K562 (cell line): ENCODE data around the gene ZNF48. TPM values are rescaled to one million over a fixed set of nuclear protein-coding genes. Genes with fewer than 3 reads are reported as not detected.

ENCODE experiments used
- ATAC-seq: fragments of 200-7000 bp; cut with Tn5 transposase; 3 replicates; pipeline ENCODE4 v1.9.1; 2020; ENCODE audit warnings: moderate library complexity
- BruUV-seq: library from RNA; stranded (reverse); fragments of 400-500 nt; replicated peaks from 2 replicates; lab custom pipeline; 2021; lab: Mats Ljungman, UMichigan
- CTCF ChIA-PET: fragments of 300-600 bp; formaldehyde crosslinking; extraction: SDS; loops from one replicate; lab custom pipeline; 2021; ENCODE audit warnings: low intra/inter-chr PET ratio; lab: Yijun Ruan, JAX
- POLR2A ChIA-PET: fragments of 300-600, 350-650 bp; sonication (Branson Sonifier 250); formaldehyde crosslinking; extraction: SDS; loops from one replicate; lab custom pipeline; 2021; ENCODE audit warnings: antibody characterized with exemption, inconsistent platforms; lab: Yijun Ruan, JAX
- DNase-seq, 4 experiments: peaks; one replicate each; pipeline versions ENCODE4 v3.0.0 to v3.0.0-alpha.2; 2011 to 2018; ENCODE audit warnings: low spot score in 3 of 4, mixed read lengths in 3 of 4; ENCODE audit errors: extremely low read depth in 1 of 4
- FAIRE-seq: peaks from 2 replicates; lab custom pipeline; 2011; peaks lifted over from hg19 to GRCh38; lab: Jason Lieb, UNC
- H2AFZ ChIP-seq: 2 replicates; pipeline ENCODE4 v1.6.0; 2011; ENCODE audit warnings: low read depth, low read length, control low read depth, inconsistent platforms
- H3K27ac ChIP-seq: fragments of 200-600 bp; 3 replicates; pipeline ENCODE4 v1.8.0; 2011; ENCODE audit warnings: low read depth, mild to moderate bottlenecking, control low read depth, inconsistent platforms, low read length, moderate library complexity, mixed read lengths; ENCODE audit errors: extremely low read depth
- H3K27me3 ChIP-seq, 2 experiments: fragments of 300-600 bp in 1 of 2; 2 replicates in 1 of 2; 3 replicates in 1 of 2; pipeline versions ENCODE4 v1.6.0 to v1.8.0; 2011; ENCODE audit warnings: inconsistent platforms in 2 of 2, low read length in 2 of 2, mild to moderate bottlenecking in 1 of 2, mixed read lengths in 1 of 2, moderate library complexity in 1 of 2; ENCODE audit not compliant: control insufficient read depth in 2 of 2, insufficient read depth in 2 of 2
- H3K36me3 ChIP-seq: fragments of 300-600 bp; 3 replicates; pipeline ENCODE4 v1.8.0; 2011; ENCODE audit warnings: mild to moderate bottlenecking, low read length, inconsistent platforms; ENCODE audit not compliant: control insufficient read depth, insufficient read depth
- H3K4me1 ChIP-seq, 2 experiments: fragments of 200-600 bp in 1 of 2; replicated peaks in 1 of 2; 2 replicates in 1 of 2; 3 replicates in 1 of 2; pipeline versions ENCODE4 v1.5.1 to v1.8.0; 2011; ENCODE audit warnings: inconsistent platforms in 2 of 2, low read length in 2 of 2, mild to moderate bottlenecking in 1 of 2, mixed read lengths in 1 of 2, moderate library complexity in 1 of 2; ENCODE audit not compliant: control insufficient read depth in 2 of 2, insufficient read depth in 2 of 2
- H3K4me2 ChIP-seq: 2 replicates; pipeline ENCODE4 v1.6.1; 2011; ENCODE audit warnings: low read length, control low read depth, inconsistent platforms, mixed read lengths; ENCODE audit not compliant: insufficient read depth
- H3K4me3 ChIP-seq: fragments of 200-600 bp; sonication (generic), shearing (Covaris generic); 2 replicates; pipeline ENCODE4 v1.5.1; 2016; ENCODE audit warnings: control low read depth, inconsistent platforms
- H3K79me2 ChIP-seq: fragments of 200-600 bp; 3 replicates; pipeline ENCODE4 v1.8.0; 2011; ENCODE audit warnings: low read length, inconsistent platforms; ENCODE audit not compliant: control insufficient read depth, insufficient read depth
- H3K9ac ChIP-seq, 2 experiments: 2 replicates each; pipeline versions ENCODE4 v1.6.0 to v1.6.1; 2011; ENCODE audit warnings: low read depth in 2 of 2, low read length in 2 of 2, control low read depth in 1 of 2, inconsistent platforms in 1 of 2, mild to moderate bottlenecking in 1 of 2, mixed read lengths in 1 of 2; ENCODE audit not compliant: insufficient read depth in 1 of 2
- H3K9me1 ChIP-seq: one replicate; pipeline ENCODE4 v1.6.0; 2011; ENCODE audit warnings: inconsistent platforms, mild to moderate bottlenecking, low read length, moderate library complexity; ENCODE audit not compliant: control insufficient read depth, insufficient read depth
- H3K9me3 ChIP-seq: replicated peaks from 2 replicates; pipeline ENCODE4 v1.5.1; 2011; ENCODE audit warnings: low read depth, low read length, inconsistent platforms; ENCODE audit not compliant: control insufficient read depth, insufficient read depth
- H4K20me1 ChIP-seq: replicated peaks from 2 replicates; pipeline ENCODE4 v1.6.1; 2011; ENCODE audit warnings: low read length, inconsistent platforms, mixed read lengths; ENCODE audit not compliant: control insufficient read depth, insufficient read depth
- BRF1 ChIP-seq: IDR thresholded peaks from 3 replicates; pipeline ENCODE4 v1.6.1; 2011; ENCODE audit warnings: borderline replicate concordance, mild to moderate bottlenecking; ENCODE audit not compliant: insufficient read length; ENCODE audit errors: extremely low read depth
- EHMT2 ChIP-seq: fragments of 450-650 bp; IDR thresholded peaks from 2 replicates; pipeline ENCODE4 v1.6.1; 2018; ENCODE audit warnings: antibody characterized with exemption
- ETS2 ChIP-seq: IDR thresholded peaks from 2 replicates; pipeline ENCODE4 v1.6.1; 2016; ENCODE audit warnings: borderline replicate concordance, missing genetic modification characterization, mild to moderate bottlenecking, moderate library complexity, missing compliant biosample characterization; ENCODE audit not compliant: poor library complexity, severe bottlenecking
- FOXJ3 ChIP-seq: sonication (generic); formaldehyde crosslinking; IDR thresholded peaks from 2 replicates; pipeline ENCODE4 v1.4.0; 2020; ENCODE audit warnings: mild to moderate bottlenecking, missing genetic modification reagents
- ILK ChIP-seq: fragments of 450-650 bp; IDR thresholded peaks from 2 replicates; pipeline ENCODE4 v1.6.1; 2016; ENCODE audit warnings: missing genetic modification characterization, low read depth, mild to moderate bottlenecking, missing compliant biosample characterization, moderate library complexity, borderline replicate concordance
- KDM1A ChIP-seq, 2 experiments: fragments of 450-650 bp; IDR thresholded peaks; 2 replicates each; pipeline ENCODE4 v1.6.1; 2016; ENCODE audit warnings: mild to moderate bottlenecking in 2 of 2
- MEF2D ChIP-seq: conservative IDR thresholded peaks from 2 replicates; pipeline ENCODE4 v1.6.1; 2016; ENCODE audit warnings: low read depth, missing genetic modification characterization, missing compliant biosample characterization
- MEIS2 ChIP-seq: fragments of 450-650 bp; IDR thresholded peaks from 2 replicates; pipeline ENCODE4 v1.6.1; 2014; ENCODE audit warnings: mild to moderate bottlenecking; ENCODE audit not compliant: partially characterized antibody
- NRF1 ChIP-seq, 2 experiments: fragments of 450-650 bp; IDR thresholded peaks in 1 of 2; conservative IDR thresholded peaks in 1 of 2; 2 replicates each; pipeline ENCODE4 v1.6.1; 2014; ENCODE audit warnings: mild to moderate bottlenecking in 2 of 2
- POLR2G ChIP-seq: fragments of 200-400 bp; formaldehyde crosslinking; IDR thresholded peaks from 2 replicates; pipeline ENCODE4 v1.6.1; 2017; ENCODE audit warnings: low read depth, mild to moderate bottlenecking, antibody characterized with exemption, low read length, moderate library complexity
- TCFL5 ChIP-seq: fragments of 250-450 bp; sonication (Bioruptor Pico); conservative IDR thresholded peaks from 2 replicates; pipeline ENCODE4 v1.6.1; 2021; ENCODE audit warnings: mild to moderate bottlenecking, moderate library complexity, matching md5 sums
- YBX1 ChIP-seq: fragments of 450-650 bp; IDR thresholded peaks from 2 replicates; pipeline ENCODE4 v1.7.1; 2016; ENCODE audit warnings: mild to moderate bottlenecking
- ZBTB1 ChIP-seq: sonication (generic); formaldehyde crosslinking; IDR thresholded peaks from 2 replicates; pipeline ENCODE4 v1.8.1; 2023; ENCODE audit warnings: missing genetic modification reagents, low read depth, mild to moderate bottlenecking, borderline replicate concordance
- ZC3H4 ChIP-seq: sonication (generic); formaldehyde crosslinking; IDR thresholded peaks from 2 replicates; pipeline ENCODE4 v1.9.0; 2021; ENCODE audit warnings: missing genetic modification reagents, borderline replicate concordance
- WGBS: fragments of 100-300 bp; shearing (Covaris generic); methylation state at CpG from one replicate; pipeline ENCODE4 v1.1.6; 2016; ENCODE audit warnings: low coverage, mixed read lengths; ENCODE audit not compliant: insufficient coverage; ENCODE audit errors: missing lambda C conversion rate; 5-methylcytosine and 5-hydroxymethylcytosine counted together
- in situ Hi-C: fragments of 300-500 bp; cut with MboI; formaldehyde crosslinking; loops from 4 replicates; pipeline ENCODE4 v1.15.0; 2018; ENCODE audit warnings: inconsistent platforms, mixed read lengths
- intact Hi-C: fragments of 100-400 bp; cut with micrococcal nuclease; formaldehyde crosslinking; loops from 2 replicates; pipeline ENCODE4 v1.14.2; 2022
- polyA plus RNA-seq, 8 experiments: library from polyadenylated mRNA; depleted of rRNA in 4 of 8; stranded (reverse) in 5 of 8; unstranded in 3 of 8; fragments of >200 nt; fragmentation: Nextera tagmentation in 2 of 8; fragmentation: Illumina TruSeq in 1 of 8; extraction: Ambion mirVana in 2 of 8; extraction: Trizol in 1 of 8; gene quantifications; 2 replicates each; pipeline versions ENCODE4 v1.2.1 to v1.2.3, GENCODE V29; 2011 to 2014; ENCODE audit warnings: inconsistent platforms in 1 of 8, missing spikeins in 1 of 8
- total RNA-seq, 7 experiments: library from RNA; depleted of rRNA in 6 of 7; stranded (reverse); fragments of >200 nt in 6 of 7; fragmentation: Illumina TruSeq in 2 of 7; extraction: Trizol in 2 of 7; gene quantifications; 2 replicates each; pipeline versions ENCODE4 v1.2.1 to v1.2.3, GENCODE V29; 2011 to 2021; ENCODE audit warnings: low replicate concordance in 1 of 7
- TF ChIP-seq, protein P1 (sequence below): fragments of 250-450 bp; sonication (Bioruptor Pico); IDR thresholded peaks from 2 replicates; pipeline ENCODE4 v1.8.0; 2022; ENCODE audit warnings: inconsistent platforms
- TF ChIP-seq, protein P2 (sequence below): IDR thresholded peaks from 2 replicates; pipeline ENCODE4 v1.6.1; 2016; ENCODE audit warnings: missing genetic modification characterization, missing compliant biosample characterization

The ZNF48 gene
- total and polyA plus RNA-seq, 9 of the 15 experiments (the other 6 are each of a cell fraction or from before 2014, with no cell fraction given): 0.38 to 11.6 (median 4.7) TPM

DNA sequence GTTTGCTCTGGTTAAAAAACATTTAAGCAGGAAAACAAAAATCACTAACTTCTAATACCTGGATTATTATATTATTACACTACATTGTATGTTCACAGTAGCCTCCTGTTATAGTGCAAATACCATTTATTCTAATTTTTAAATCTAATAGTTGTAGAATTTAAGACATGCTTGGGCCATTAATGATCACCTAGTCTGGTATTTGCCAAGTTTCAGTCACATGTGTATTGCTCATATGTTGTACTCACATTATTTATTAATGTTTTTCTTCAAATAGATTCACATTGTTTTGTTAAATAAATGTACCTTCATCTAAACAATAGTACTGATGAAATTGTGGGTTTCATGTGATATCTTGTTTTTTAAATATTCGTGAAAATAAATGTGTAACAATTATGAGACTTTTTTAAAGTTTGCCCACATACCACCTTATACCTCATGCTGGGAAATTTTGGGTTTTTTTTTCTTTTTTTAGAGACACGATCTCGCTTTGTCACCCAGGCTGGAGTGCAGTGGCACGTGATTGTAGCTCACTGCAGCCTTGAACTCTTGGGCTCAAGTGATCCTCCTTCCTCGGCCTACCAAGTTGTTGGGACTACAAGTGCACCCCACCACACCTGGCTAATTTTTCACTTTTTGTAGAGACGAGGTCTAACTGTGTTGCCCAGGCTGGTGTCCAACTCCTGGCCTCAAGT lies 18.0 kb downstream of the ZNF48 start:
- in situ Hi-C loops: no loop called here
- no peak for TF ChIP-seq FOXJ3 (CRISPR knock-in tag)
- TF ChIP-seq EHMT2: no peak
- TF ChIP-seq ZC3H4 (CRISPR knock-in tag): no peak
- TF ChIP-seq ETS2 (tag): no peak
- no peak for TF ChIP-seq TCFL5 (CRISPR knock-in tag)
- no peak for TF ChIP-seq ZBTB1 (CRISPR knock-in tag)
- TF ChIP-seq MEF2D (tag): no peak
- TF ChIP-seq YBX1: no peak
- no peak for TF ChIP-seq POLR2G
- no peak for TF ChIP-seq KDM1A (IDR thresholded peaks at IDR 0.05)
- no peak for TF ChIP-seq ILK
- no peak for TF ChIP-seq BRF1
- no peak for TF ChIP-seq NRF1 (conservative IDR thresholded peaks at IDR 0.05 in 1 of 2, IDR thresholded peaks at IDR 0.05 in 1 of 2)
- TF ChIP-seq, protein P1, sequence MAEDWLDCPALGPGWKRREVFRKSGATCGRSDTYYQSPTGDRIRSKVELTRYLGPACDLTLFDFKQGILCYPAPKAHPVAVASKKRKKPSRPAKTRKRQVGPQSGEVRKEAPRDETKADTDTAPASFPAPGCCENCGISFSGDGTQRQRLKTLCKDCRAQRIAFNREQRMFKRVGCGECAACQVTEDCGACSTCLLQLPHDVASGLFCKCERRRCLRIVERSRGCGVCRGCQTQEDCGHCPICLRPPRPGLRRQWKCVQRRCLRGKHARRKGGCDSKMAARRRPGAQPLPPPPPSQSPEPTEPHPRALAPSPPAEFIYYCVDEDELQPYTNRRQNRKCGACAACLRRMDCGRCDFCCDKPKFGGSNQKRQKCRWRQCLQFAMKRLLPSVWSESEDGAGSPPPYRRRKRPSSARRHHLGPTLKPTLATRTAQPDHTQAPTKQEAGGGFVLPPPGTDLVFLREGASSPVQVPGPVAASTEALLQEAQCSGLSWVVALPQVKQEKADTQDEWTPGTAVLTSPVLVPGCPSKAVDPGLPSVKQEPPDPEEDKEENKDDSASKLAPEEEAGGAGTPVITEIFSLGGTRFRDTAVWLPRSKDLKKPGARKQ (CRISPR knock-in tag): no peak
- no peak for TF ChIP-seq MEIS2
- TF ChIP-seq, protein P2, sequence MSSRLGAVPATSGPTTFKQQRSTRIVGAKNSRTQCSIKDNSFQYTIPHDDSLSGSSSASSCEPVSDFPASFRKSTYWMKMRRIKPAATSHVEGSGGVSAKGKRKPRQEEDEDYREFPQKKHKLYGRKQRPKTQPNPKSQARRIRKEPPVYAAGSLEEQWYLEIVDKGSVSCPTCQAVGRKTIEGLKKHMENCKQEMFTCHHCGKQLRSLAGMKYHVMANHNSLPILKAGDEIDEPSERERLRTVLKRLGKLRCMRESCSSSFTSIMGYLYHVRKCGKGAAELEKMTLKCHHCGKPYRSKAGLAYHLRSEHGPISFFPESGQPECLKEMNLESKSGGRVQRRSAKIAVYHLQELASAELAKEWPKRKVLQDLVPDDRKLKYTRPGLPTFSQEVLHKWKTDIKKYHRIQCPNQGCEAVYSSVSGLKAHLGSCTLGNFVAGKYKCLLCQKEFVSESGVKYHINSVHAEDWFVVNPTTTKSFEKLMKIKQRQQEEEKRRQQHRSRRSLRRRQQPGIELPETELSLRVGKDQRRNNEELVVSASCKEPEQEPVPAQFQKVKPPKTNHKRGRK (tag): no peak
- CTCF ChIA-PET: no interaction called here

More for the DNA sequence above, 18.0 kb downstream of the ZNF48 start:
- H3K4me1 ChIP-seq: peaks cover 7 to 8% of the 10 kb centered on the region in 2 experiments; a peak in 4 of 5 replicates
- 83% methylated on average over 6 of the region's 6 CpGs for WGBS
- H3K9me3 ChIP-seq: no peaks in the 10 kb centered on the region
- H3K36me3 ChIP-seq: peaks cover 67% of the 10 kb centered on the region
- DNase-seq (no peak), ATAC-seq (no peak), FAIRE-seq (no peak)
- H3K27me3 ChIP-seq: no peaks in the 10 kb centered on the region
- no peak overlapping the region for H2AFZ ChIP-seq
- H3K79me2 ChIP-seq: peaks cover 37% of the 10 kb centered on the region
- no peak overlapping the region for H3K27ac ChIP-seq
- H3K9me1 ChIP-seq: no peaks in the 10 kb centered on the region
- no peaks in the 10 kb centered on the region for H4K20me1 ChIP-seq
- intact Hi-C loops: no loop called here
- POLR2A ChIA-PET: no interaction called here
- H3K9ac ChIP-seq: no peak overlapping the region
- H3K4me2 ChIP-seq: no peak overlapping the region
- H3K4me3 ChIP-seq: no peak overlapping the region
- no TSS peak for BruUV-seq
